IPS-NIHi11 (cell line): ENCODE data around the gene ROBO1.
A peak's percentile ranks its signal among the peaks of the same experiment; 100 is the strongest.
"Not testable (repeated sequence)": the region's sequence is repeated elsewhere in the genome, so short reads cannot be mapped to it uniquely, and the experiment has no call there.

Source experiments
- DNase-seq: peaks from one replicate; pipeline ENCODE4 v3.0.0; 2012; ENCODE audit warnings: mixed read lengths, low spot score

The ROBO1 gene

GRCh38 chr3:79551321-79551892 is 216.4 kb downstream of the ROBO1 start:
- DNase-seq = no peak

- no peak for DNase-seq
These were observed 224.4 kb downstream of the ROBO1 start for GRCh38 chr3:79543218-79543982.

DNA sequence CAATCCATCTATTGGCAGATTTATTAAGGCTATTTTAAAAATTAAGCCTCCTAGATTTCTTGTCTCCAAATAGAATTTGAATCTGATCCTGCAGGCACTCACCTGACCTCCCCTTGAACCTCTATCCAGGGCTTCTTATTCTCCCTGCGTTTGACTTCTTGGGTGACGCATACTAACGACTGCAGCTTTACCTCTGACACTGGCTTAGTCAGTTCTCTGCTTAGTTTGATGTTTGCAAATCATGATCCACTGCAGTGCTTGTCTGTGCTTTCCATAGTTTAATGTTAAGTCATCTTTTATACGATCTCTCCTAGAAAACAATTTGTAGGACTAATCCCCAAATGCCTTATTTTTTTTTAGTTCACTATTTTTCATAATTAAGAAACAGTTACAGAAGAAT is 233.1 kb downstream of the ROBO1 start:
- no peak for DNase-seq

DNA sequence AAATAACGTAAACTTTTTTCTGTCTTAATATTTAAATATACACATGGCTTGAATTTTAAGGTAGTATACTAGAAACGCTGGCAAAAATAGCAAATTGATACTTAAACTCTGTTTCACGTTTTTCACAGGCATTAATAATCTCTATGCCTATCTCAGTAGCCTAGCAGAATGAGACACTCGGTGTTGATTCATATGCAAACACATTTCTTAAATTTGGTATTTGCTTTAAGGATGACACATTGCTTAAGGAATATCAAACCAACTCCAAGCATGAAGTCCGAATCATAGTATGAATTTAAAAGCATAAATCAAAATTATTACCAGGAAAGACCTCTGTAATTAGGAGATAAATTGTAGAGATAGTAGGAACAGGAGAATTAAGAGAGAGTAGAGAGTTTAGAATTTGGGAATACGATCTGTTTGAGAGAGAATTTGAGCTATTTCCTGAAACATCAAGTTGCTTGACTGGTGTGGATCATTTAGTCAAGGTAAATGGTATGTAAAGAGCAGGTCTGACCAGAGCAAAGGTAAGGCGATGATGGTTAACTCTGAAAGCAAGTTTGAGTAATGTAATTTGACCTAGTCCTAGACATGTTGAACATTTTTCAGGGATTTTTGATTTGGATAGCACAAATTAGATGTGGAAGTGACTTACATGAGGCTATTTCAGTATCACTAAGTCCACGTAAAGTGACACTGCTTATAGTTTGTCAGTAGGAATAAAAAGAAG is 236.1 kb downstream of the ROBO1 start:
- DNase-seq = no peak

- peak; percentile 39 for DNase-seq
These were observed 246.5 kb downstream of the ROBO1 start for GRCh38 chr3:79521221-79521848.

- peak; percentile 36 for DNase-seq
These were observed 249.9 kb downstream of the ROBO1 start for GRCh38 chr3:79517766-79518413.

DNA sequence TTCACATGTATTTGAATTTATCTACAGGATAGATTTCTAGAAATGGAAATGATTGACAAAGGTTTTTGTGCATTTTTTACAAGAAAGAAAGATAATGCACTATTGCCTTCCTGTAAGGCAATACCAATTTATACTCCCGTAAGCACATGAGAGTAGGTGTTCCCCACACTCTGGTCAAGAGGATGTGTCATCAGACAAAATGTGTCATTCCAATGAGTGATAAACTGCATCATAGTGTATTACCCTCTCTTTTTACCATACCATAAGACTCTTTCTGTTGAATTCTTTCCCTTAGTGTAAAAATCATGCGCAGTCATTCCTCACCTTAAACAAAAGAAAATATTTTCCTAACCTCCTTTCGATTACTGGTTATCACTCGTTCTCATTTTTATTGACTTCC is 251.0 kb downstream of the ROBO1 start:
- no peak for DNase-seq

GRCh38 chr3:79515072-79515471 is 252.7 kb downstream of the ROBO1 start:
- DNase-seq = no peak

DNA sequence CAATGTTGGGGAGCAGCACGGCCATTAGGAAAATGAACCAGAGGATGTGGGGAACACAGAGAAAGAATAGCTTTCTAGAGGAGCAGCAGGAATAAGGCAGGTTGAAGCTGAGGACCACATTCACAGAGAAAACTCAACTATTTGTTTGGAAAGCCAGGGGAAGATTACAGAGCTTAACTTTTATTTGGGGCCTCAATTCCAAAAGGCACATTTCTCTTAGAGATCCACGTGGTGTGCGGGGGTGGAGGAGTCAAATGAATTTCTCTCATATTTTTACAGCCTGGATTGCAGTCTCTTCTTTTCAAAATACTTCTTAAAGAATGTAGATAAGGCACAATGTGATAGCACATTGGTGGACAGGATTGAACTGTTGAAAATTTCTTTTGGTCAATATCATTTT is 253.7 kb downstream of the ROBO1 start:
- no peak for DNase-seq

- no peak for DNase-seq
These were observed 261.0 kb downstream of the ROBO1 start for GRCh38 chr3:79506751-79507150.

DNA sequence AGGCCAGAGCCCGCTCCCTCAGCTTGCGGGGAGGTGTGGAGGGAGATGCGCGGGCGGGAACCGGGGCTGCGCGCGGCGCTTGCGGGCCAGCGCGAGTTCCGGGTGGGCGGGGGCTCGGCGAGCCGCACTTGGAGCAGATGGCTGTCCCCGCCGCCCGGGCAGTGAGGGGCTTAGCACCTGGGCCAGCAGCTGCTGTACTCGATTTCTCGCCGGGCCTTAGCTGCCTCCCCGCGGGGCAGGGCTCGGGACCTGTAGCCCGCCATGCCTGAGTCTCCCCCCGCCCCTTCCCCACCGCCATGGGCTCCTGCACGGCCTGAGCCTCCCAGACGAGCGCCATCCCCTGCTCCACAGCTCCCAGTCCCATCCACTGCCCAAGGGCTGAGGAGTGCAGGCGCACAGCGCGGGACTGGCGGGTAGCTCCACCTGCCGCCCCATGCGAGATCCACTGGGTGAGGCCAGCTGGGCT is 265.5 kb downstream of the ROBO1 start:
- DNase-seq = not testable (repeated sequence)

DNA sequence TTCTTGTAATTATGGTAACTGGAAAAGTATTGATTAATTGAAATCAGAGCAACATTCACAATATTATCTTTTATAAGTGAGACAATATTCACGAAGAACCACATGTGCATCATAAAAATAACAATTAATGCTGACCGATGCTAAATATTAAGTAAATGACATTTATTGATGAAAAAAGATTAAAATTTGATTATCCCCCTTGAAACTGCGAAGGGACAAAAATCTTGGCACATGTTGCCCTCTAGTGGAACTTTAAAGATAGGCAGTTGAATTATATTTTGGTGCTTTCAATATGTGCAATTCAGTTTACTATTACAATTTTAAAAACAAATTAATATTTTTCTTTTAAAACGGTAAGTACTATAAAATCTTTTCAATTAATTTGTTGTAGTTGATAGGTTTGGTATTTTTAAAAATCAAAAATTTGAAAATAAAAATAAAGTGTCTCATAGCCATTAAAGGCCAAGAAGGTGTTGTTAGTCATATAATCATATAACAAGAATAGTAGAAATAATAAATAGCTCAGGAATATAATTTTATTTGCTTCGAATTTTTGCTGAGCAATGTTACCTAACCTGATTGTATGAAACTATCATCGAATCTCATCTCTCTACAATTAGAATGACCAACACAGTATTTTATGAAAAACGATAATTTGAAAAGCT is 270.2 kb downstream of the ROBO1 start:
- peak; percentile 27 for DNase-seq

GRCh38 chr3:79491029-79491641 is 276.7 kb downstream of the ROBO1 start:
- DNase-seq = no peak

GRCh38 chr3:79490165-79491028 is 277.4 kb downstream of the ROBO1 start:
- no peak for DNase-seq

- no peak for DNase-seq
These were observed 279.4 kb downstream of the ROBO1 start for GRCh38 chr3:79488407-79488806.

DNA sequence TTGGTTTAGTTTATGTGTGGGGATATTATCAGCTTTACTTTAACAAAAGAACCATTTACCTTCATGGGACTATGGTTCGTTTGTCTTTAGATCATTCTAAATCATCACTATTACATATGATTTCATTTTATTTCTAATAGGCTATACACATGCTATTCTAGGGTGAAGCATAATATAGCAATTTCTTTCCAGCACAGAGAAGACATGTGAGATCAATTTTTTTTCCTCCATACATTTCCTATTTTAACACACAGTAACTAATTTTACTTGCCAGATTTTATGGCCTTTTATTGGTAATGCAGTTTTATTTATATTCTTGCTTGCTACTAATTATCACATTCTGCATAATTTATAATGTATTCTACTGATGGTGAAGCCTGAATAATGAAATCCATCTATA is 287.1 kb downstream of the ROBO1 start:
- DNase-seq = no peak

GRCh38 chr3:79478620-79479019 is 289.2 kb downstream of the ROBO1 start:
- DNase-seq = no peak

DNA sequence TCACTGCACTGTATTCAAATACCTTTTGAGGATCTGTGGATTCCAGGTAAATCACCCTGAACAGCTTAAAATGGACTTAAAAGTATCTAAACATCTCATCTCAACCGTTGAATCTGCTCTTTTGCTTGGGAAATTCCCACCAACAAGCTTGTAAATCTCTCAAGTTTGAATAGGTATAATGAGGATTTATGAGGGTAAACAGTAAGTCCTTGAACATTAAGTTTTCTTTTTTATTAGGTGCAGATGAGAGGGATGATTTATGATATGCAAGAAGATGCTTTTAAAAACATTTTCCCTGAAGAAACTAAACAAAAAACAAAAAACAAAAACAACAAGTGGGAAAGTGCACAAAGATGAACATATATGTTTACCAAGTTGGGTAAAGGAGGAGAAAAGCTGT is 290.6 kb downstream of the ROBO1 start:
- no peak for DNase-seq

DNA sequence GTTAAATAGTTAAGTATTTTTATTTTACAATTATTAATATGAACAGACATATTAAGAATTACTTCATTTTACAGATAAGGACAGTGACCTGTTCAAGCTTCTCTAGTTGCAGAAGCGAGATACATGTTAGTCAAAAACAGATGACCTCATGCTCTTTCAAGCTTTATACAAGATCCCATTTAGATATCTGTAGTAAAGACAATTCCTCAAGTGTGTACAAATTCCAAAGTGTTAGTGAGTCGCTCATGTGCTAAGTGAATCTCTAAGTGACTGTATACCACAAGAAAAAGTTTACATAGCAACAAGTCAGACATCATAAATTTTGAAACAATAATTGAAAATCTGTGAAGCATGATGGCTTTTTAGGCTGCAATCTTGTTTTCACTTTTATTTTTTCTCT is 293.8 kb downstream of the ROBO1 start:
- no peak for DNase-seq

GRCh38 chr3:79467721-79468120 is 300.1 kb downstream of the ROBO1 start:
- DNase-seq = peak; percentile 13
